H1 (cell line): ENCODE measurements around the gene EHD2. TPM values are rescaled to one million over a fixed set of nuclear protein-coding genes. Genes with fewer than 3 reads are reported as not detected.

Source experiments
- CTBP2 ChIP-seq: IDR thresholded peaks from 2 replicates; pipeline ENCODE4 v1.7.0; 2011; ENCODE audit warnings: borderline replicate concordance, mild to moderate bottlenecking, moderate library complexity, mixed read lengths, low read length; ENCODE audit not compliant: insufficient read depth, insufficient read length
- EZH2 ChIP-seq: fragments of 200-600 bp; sonication (generic); IDR thresholded peaks from 2 replicates; pipeline ENCODE4 v1.7.1; 2012; ENCODE audit warnings: low read depth, mild to moderate bottlenecking, moderate library complexity, low read length, inconsistent platforms; ENCODE audit not compliant: severe bottlenecking
- JUN ChIP-seq: IDR thresholded peaks from 2 replicates; pipeline ENCODE4 v1.6.1; 2011; ENCODE audit warnings: low read depth, mild to moderate bottlenecking, improper control_type of control experiment, low read length
- KDM5A ChIP-seq: fragments of 200-600 bp; IDR thresholded peaks from 2 replicates; pipeline ENCODE4 v1.7.1; 2012; ENCODE audit warnings: mild to moderate bottlenecking, low read length, inconsistent platforms, mixed read lengths
- POLR2AphosphoS5 ChIP-seq: IDR thresholded peaks from 2 replicates; pipeline ENCODE4 v1.6.1; 2011; ENCODE audit warnings: low read depth, low read length
- RNF2 ChIP-seq: fragments of 200-900, 300-1000 bp; sonication (generic); IDR thresholded peaks from 2 replicates; pipeline ENCODE4 v1.7.1; 2016; ENCODE audit warnings: borderline replicate concordance, low read depth, mild to moderate bottlenecking, antibody characterized with exemption, low read length; ENCODE audit not compliant: poor library complexity, severe bottlenecking; ENCODE audit errors: missing control alignments
- RXRA ChIP-seq: IDR thresholded peaks from 2 replicates; pipeline ENCODE4 v1.6.1; 2011; ENCODE audit warnings: low read depth, mild to moderate bottlenecking, low read length, moderate library complexity; ENCODE audit not compliant: insufficient read depth
- SAP30 ChIP-seq: fragments of 300-600 bp; sonication (generic); IDR thresholded peaks from 2 replicates; pipeline ENCODE4 v1.7.1; 2012; ENCODE audit warnings: low read length, moderate library complexity, mild to moderate bottlenecking, inconsistent platforms; ENCODE audit not compliant: insufficient read depth, insufficient replicate concordance
- SP4 ChIP-seq: IDR thresholded peaks from 2 replicates; pipeline ENCODE4 v1.6.1; 2012; ENCODE audit warnings: low read length, inconsistent platforms
- TCF12 ChIP-seq: IDR thresholded peaks from 2 replicates; pipeline ENCODE4 v1.6.1; 2011; ENCODE audit warnings: low read depth, mild to moderate bottlenecking, low read length
- YY1 ChIP-seq: IDR thresholded peaks from 2 replicates; pipeline ENCODE4 v1.6.1; 2011; ENCODE audit warnings: low read depth, mild to moderate bottlenecking, low read length
- polyA plus RNA-seq, 7 experiments: library from polyadenylated mRNA; depleted of rRNA in 3 of 7; stranded (reverse) in 5 of 7; unstranded in 2 of 7; fragments of >200 nt in 5 of 7; fragments of 200-250 nt in 2 of 7; gene quantifications; 1 replicate in 5 of 7; 2 replicates in 1 of 7; 4 replicates in 1 of 7; pipeline versions ENCODE4 v1.2.1 to v1.2.3, GENCODE V29; 2011 to 2013; ENCODE audit warnings: missing spikeins in 2 of 7, mixed read lengths in 2 of 7
- total RNA-seq: library from RNA; stranded (reverse); fragmentation: NEBNext Ultra II Directional; extraction: Animal tissue kit (Norgen Biotek cat#: 25700); gene quantifications from 2 replicates; pipeline ENCODE4 v1.2.1, GENCODE V29; 2021

Gene EHD2
- total and polyA plus RNA-seq, 2 of the 8 experiments (the other 6 are each of a cell fraction or from before 2014, with no cell fraction given) = 4.5 to 14.3 TPM

DNA sequence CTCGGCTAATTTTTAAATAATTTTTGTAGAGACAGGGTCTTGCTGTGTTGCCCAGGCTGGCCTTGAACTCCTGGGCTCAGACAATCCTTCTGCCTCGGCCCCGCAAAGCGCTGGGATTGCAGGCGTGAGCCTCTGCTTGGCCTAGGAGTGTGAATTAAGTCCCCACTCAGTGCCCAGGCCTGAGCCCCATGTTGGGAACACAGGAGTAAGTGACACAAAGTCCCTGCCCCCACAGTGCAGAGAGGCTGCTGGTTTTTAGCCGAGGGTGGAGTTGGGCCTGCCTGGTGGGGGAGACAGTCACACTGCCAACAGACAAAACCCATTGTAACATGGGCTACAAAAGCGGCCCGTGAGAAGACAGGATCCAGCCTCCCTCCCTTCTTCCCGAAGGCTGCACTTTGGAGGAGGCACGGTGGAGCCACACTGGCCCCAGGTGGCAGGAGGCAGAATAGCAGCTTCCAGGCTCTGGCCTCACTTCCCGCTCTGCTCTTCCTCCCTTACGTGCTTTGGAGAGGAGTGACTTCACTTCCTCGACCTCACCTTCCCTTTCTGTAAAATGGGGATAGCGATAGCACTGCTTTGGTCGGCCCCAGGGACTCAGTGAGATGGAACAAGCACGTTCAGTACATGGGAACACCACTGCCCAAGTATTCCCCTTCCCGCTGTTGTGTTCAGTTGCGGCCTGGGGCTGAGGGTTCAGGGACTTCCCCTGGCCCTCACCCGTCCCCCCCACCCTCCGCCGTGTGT, 15.2 kb upstream of the EHD2 start (continued):
- TF ChIP-seq CTBP2 (no peak), RXRA (no peak), JUN (no peak), KDM5A (peak; percentile 47; the same call in 1 of the 2 replicates), POLR2AphosphoS5 (no peak), TCF12 (no peak), YY1 (no peak; the same call in 1 of the 2 replicates), SP4 (no peak), RNF2 (no peak), EZH2 (no peak), SAP30 (no peak)
